HG03159 (cell line): ENCODE data around the gene APOBEC4.
"Not testable (repeated sequence)": the region's sequence is repeated elsewhere in the genome, so short reads cannot be mapped to it uniquely, and the experiment has no call there.

Source experiments
- ATAC-seq: cut with Tn5 transposase; IDR thresholded peaks from one replicate; pipeline ENCODE4 v1.9.1; 2021; ENCODE audit warnings: mild to moderate bottlenecking, moderate library complexity; ENCODE audit not compliant: unreplicated experiment

Gene APOBEC4

DNA sequence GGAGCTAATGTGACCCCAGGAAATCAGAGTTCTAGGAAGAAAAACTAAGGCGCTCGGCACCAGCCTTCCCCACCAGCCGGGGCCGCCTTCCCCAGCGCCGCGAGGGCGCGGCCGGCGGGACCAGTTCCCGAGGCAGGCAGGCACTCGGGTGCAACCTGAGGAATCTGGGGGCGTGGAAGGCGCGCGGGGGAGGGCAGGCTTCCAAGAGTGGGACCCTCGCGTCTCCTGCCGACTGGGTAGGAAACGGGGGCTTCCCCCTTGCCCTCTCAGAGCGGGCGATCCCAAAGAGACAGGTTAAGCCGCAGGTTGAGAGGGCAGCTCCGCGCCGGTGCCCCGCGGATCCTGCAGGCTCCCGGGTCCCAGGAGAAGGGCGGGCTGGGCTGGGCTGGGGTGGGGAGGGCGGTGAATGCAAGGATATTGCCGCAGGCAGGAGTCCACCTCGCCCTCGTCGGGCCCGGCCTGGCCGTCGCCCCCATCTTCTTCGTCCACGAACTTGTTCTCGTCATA lies 18.0 kb downstream of the APOBEC4 start:
- peak; percentile 3 for ATAC-seq

- ATAC-seq: no peak
Measured at GRCh38 chr1:183634429-183635065, 18.6 kb downstream of the APOBEC4 start.

DNA sequence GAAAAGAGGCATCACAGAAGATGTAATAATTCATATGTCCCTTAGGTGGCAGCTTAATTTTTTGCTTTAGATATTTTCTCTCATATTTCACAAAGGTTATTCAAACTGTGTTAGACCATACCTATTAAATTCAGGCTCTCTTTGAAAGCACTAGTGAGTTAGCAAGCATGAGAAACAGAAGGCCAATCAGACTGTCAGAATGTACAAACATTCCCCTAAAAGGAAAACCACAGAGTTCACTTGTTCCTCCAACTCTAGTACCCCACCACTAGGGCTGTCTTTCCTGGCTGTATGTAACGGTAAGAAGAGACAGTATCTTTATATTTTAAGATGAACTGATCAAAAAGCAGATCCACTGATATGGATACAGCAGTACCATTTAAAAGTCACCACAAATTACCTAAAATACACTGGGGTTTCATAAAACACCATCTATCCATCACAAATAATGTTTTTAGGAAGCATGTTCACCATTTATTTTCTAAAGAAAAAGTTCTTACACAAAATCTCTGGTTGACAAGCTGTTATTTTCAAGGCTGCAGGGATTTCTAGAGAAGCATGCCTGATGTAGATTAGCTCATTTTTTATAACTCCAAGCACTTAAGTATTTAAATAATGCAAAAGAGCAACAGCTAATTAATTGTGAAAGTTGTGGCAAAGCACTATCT lies 19.3 kb downstream of the APOBEC4 start:
- ATAC-seq: peak; percentile 38

DNA sequence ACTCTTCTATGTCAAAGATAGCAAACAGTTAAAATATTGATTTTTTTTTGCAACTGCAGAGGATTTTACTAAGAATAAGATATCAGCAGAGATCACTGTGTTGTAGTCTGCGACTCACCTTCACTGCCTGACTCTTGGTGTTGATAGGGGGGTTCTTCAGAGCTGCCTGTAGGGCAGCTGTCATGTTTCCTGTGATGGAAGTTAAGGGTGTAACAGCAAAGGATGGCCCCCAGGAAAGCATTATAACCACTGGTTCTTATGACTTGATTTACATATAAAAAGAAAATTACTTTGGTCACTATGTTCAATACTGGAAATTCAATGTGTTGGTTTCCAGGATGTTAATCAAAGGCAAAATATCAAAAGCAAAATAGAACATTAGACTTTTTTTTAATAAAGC lies 20.2 kb downstream of the APOBEC4 start:
- no peak for ATAC-seq

DNA sequence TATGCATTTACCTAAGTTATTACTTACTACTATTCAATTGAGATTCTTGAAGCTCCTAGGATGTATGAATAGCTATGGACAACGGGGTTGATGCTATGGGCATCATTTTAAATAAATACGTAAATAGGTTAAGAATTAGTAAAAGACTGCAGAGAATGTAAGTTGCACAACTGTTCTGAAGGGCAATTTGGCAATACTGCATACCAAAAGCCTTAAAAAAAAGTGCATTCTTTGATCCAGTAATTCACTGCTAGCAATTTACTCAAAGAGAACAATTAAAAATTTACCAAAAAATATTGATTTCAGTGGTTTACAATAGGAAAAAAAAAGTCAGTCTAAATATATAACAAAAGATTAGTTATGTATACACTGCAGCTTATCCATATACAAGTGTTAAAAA lies 21.0 kb downstream of the APOBEC4 start:
- no peak for ATAC-seq

GRCh38 chr1:183630748-183631147 lies 22.4 kb downstream of the APOBEC4 start:
- no peak for ATAC-seq

DNA sequence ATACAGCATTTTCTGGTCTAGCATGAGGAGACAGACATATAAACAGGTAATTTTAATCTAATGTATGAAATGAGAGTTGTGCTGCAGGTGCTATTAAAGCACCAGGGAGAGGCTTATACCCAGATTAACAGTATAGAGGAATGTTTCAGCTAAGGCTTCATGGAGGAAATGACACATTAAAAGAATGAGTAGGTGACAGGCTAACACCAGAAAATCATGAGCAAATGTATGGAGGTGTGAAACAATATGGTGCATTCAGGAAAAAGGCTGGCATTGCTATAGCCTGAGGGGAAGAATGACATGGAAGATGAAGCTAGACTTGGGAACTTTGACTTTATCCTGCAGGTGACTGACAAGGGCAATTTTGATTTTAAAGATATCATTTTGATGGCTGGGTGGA lies 24.6 kb downstream of the APOBEC4 start:
- ATAC-seq: no peak

- not testable (repeated sequence) for ATAC-seq
Measured at GRCh38 chr1:183626236-183626635, 26.9 kb downstream of the APOBEC4 start.

GRCh38 chr1:183622884-183623785 lies 30.0 kb downstream of the APOBEC4 start:
- ATAC-seq: peak; percentile 85

GRCh38 chr1:183622013-183622412 lies 31.1 kb downstream of the APOBEC4 start:
- no peak for ATAC-seq

DNA sequence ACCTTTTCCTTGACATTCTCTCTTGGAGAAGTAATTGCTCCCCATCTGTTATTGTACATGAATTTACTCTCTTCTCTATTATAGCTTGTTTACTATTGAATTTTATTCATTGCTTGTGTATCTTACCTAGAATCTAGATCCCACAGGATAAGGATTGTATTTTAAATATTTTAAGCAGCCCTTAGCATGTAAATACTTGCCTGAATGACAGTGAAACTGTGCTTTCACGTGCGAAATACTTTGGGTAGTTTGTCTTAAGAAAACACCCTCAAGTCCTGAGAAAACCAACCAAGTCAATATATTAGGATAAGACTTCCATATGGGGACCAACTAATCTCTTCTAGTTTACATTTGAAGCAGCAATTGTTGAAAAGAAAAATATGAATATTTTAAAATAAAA lies 32.8 kb downstream of the APOBEC4 start:
- no peak for ATAC-seq

DNA sequence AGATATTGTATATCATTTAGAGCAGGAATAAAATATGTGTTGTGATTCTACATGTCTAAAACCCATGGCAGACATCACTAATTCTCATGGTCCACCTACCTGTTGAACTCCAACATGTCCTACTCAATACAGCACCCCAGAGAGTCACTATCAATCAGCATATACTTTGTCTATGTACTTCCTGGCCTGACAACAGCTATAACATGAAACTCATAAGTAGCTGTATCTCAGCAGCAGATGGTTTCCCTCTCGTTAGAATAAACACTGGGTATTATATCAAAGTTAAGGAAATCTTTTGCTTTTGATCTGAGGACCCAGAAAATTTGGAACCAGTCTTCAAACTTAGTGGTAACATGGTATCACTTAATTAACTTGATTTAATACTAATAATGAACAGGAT lies 33.3 kb downstream of the APOBEC4 start:
- ATAC-seq: no peak

- not testable (repeated sequence) for ATAC-seq
Measured at GRCh38 chr1:183618202-183618601, 34.9 kb downstream of the APOBEC4 start.

DNA sequence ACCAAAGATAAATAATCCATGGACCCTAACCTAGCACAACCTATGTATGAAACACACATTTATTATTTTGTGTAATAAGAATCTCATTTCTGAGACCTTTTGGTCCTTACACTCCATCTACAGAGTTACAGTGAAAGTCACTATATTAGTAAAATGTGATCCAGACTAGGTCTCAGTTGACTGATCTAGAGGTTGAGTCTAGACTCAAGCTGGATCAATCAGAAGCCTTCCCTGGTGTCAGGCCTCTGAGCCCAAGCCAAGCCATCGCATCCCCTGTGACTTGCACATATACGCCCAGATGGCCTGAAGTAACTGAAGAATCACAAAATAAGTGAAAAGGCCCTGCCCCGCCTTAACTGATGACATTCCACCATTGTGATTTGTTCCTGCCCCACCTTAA lies 40.1 kb downstream of the APOBEC4 start:
- ATAC-seq: not testable (repeated sequence)

- ATAC-seq: no peak
Measured at GRCh38 chr1:183612407-183612806, 40.7 kb downstream of the APOBEC4 start.

DNA sequence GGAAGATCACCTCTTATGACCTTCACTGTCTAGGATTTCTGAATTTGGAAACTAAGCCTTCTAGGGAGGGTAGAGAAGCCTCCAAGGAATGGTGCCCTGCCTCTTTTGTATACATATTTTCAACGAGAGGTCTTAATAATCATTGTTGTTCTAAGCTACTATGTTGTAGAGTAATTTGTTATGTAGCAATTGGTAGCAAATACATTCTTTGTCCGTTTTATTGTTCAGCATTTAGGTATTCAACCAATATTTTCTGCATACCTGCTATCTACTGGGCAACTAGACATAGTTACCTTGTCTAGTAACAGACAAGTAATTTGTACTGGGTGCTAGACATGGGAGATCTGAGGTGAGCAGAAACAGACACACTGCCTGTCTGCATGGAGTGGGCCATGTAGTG lies 42.1 kb downstream of the APOBEC4 start:
- no peak for ATAC-seq

- ATAC-seq: no peak
Measured at GRCh38 chr1:183609759-183610452, 43.2 kb downstream of the APOBEC4 start.

GRCh38 chr1:183609313-183609712 lies 43.8 kb downstream of the APOBEC4 start:
- no peak for ATAC-seq

DNA sequence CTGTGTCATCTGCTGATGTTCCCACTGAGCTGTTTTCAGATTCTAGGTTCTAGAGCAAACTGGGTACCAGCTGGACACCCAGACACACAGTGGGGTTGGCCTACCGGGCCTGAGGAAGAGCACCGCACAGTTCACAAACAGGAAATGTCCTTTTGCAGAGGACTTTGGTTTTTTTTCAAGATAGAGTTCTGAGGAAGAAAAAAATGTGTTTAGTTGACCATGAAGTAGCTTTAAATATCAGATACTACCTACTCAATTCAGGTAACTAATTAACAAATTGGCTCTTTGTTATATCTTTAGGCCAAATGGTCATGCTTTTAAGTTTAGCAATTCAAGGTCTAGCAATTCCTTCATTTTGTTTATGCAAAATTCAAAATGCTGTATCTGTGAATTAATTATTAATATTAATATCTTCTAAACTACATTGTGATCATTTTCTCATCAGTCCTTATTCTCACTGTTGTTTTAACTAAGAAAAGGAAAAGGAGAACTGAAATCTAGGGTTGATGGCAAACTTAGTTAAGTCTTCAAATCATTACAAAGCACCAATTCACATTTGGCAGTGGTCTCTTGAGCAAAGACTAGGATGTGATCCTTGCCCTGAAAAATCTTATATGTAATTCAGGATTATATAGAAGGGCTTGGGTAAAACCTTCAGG lies 45.7 kb downstream of the APOBEC4 start:
- ATAC-seq: peak; percentile 54

DNA sequence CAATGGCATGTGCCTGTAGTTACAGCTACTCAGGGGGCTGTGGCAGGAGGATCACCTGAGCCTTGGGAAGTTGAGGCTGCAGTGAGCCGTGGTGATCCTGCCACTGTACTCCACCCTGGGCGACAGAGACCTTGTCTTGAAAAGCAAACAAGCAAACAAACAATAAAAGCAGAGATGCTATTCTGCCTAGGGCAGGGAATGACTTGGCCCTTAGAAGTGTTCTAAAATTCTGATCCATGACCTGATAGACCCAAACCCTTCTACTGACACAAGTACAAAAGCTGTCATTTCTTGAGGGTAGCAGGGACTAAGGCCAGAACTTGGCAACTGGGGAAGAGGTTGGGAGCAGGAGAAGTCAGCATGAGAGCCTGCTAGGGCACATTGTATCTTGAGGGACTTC lies 47.2 kb downstream of the APOBEC4 start:
- ATAC-seq: no peak
